ENCODE results near the gene SLC16A11.

SLC16A11 gene

GRCh38 chr17:7005716-7006115 is 38.2 kb downstream of the SLC16A11 start:
- no peak overlapping the region for H3K4me3 ChIP-seq (replicated peaks in 1 of 2; ENCODE audit: low read depth in 2 of 2, low read length in 2 of 2)
- no peak for TF ChIP-seq CTCF (IDR thresholded peaks at IDR 0.05; ENCODE audit: low read depth, low read length)
- no peak for DNase-seq (ENCODE audit: low read depth in 2 of 2)

GRCh38 chr17:7004398-7005253 is 39.3 kb downstream of the SLC16A11 start:
- peak; percentile 62 to 77 for DNase-seq (ENCODE audit: low read depth in 2 of 2)
- no peak overlapping the region for H3K4me3 ChIP-seq (replicated peaks in 1 of 2; ENCODE audit: low read depth in 2 of 2, low read length in 2 of 2)
- TF ChIP-seq CTCF (IDR thresholded peaks at IDR 0.05; ENCODE audit: low read depth, low read length) = peak; percentile 60

- H3K4me3 ChIP-seq (replicated peaks in 1 of 2; ENCODE audit: low read depth in 2 of 2, low read length in 2 of 2) = no peak overlapping the region
- no peak for TF ChIP-seq CTCF (IDR thresholded peaks at IDR 0.05; ENCODE audit: low read depth, low read length)
- no peak for DNase-seq (ENCODE audit: low read depth in 2 of 2)
Observed at GRCh38 chr17:7003745-7004144, 40.1 kb downstream of the SLC16A11 start.

GRCh38 chr17:7002288-7003047 is 41.4 kb downstream of the SLC16A11 start:
- TF ChIP-seq CTCF (IDR thresholded peaks at IDR 0.05; ENCODE audit: low read depth, low read length) = no peak
- no peak overlapping the region for H3K4me3 ChIP-seq (replicated peaks in 1 of 2; ENCODE audit: low read depth in 2 of 2, low read length in 2 of 2)

GRCh38 chr17:7001318-7001961 is 42.5 kb downstream of the SLC16A11 start:
- peak; percentile 22 to 43 for DNase-seq (ENCODE audit: low read depth in 2 of 2)
- H3K4me3 ChIP-seq (replicated peaks in 1 of 2; ENCODE audit: low read depth in 2 of 2, low read length in 2 of 2) = no peak overlapping the region
- peak; percentile 73 for TF ChIP-seq CTCF (IDR thresholded peaks at IDR 0.05; ENCODE audit: low read depth, low read length)

More at GRCh38 chr17:7002288-7003047, 41.4 kb downstream of the SLC16A11 start:
- no peak for DNase-seq (ENCODE audit: low read depth in 2 of 2)

GRCh38 chr17:6998855-6999508 is 44.9 kb downstream of the SLC16A11 start:
- DNase-seq (ENCODE audit: low read depth in 2 of 2) = no peak
- no peak for TF ChIP-seq CTCF (IDR thresholded peaks at IDR 0.05; ENCODE audit: low read depth, low read length)
- H3K4me3 ChIP-seq (replicated peaks in 1 of 2; ENCODE audit: low read depth in 2 of 2, low read length in 2 of 2) = no peak overlapping the region
